Measurements from ENCODE around the gene DLEC1. TPM values are rescaled to one million over a fixed set of nuclear protein-coding genes. Genes with fewer than 3 reads are reported as not detected.

Gene DLEC1
- total and polyA plus RNA-seq, 9 of the 15 experiments (the other 6 are each of a cell fraction or from before 2014, with no cell fraction given): 0.07 to 0.08 TPM; not detected in 7

- TF ChIP-seq KLF13 (tag; IDR thresholded peaks at IDR 0.05; ENCODE audit: borderline replicate concordance, low read depth) (no peak), HMBOX1 (IDR thresholded peaks at IDR 0.05) (no peak), SRSF3 (IDR thresholded peaks at IDR 0.05; ENCODE audit: insufficient read depth, low read length) (no peak), SMARCE1 (IDR thresholded peaks at IDR 0.05) (no peak; the same call in 1 of the 2 replicates), USF2 (CRISPR knock-in tag; IDR thresholded peaks at IDR 0.05) (no peak), NR2C2 (CRISPR knock-in tag; IDR thresholded peaks at IDR 0.05) (peak; percentile 52; the same call in 1 of the 2 replicates), NR2C2 (tag; IDR thresholded peaks at IDR 0.05) (no peak), HINFP (tag; conservative IDR thresholded peaks at IDR 0.05; ENCODE audit: low read depth) (no peak), NR3C1 (CRISPR knock-in tag; IDR thresholded peaks at IDR 0.05) (no peak), ZBTB9 (CRISPR knock-in tag; IDR thresholded peaks at IDR 0.05) (peak; percentile 13; the same call in 1 of the 2 replicates), HBP1 (CRISPR knock-in tag; IDR thresholded peaks at IDR 0.05) (no peak), SMARCA5 (IDR thresholded peaks at IDR 0.05) (no peak), RBM34 (IDR thresholded peaks at IDR 0.05; ENCODE audit: borderline replicate concordance, insufficient read depth, low read length) (no peak), BRCA1 (IDR thresholded peaks at IDR 0.05) (no peak), BRCA1 (CRISPR knock-in tag; IDR thresholded peaks at IDR 0.05) (0 out of 2 replicates have a peak, but pooled peaks have one; percentile 78), POLR3G (IDR thresholded peaks at IDR 0.05; ENCODE audit: extremely low read depth, insufficient read length, insufficient replicate concordance) (no peak), ZNF551 (CRISPR knock-in tag; IDR thresholded peaks at IDR 0.05) (no peak), ARNT (IDR thresholded peaks at IDR 0.05) (no peak), RCOR1 (IDR thresholded peaks at IDR 0.05; ENCODE audit: borderline replicate concordance in 1 of 2, low read depth in 2 of 2, low read length in 2 of 2) (peak in 1 of 2 experiments; percentile 35; a peak in 1 of 4 replicates), ZNF511 (CRISPR knock-in tag; IDR thresholded peaks at IDR 0.05) (no peak; the same call in none of the 2 replicates), FIP1L1 (IDR thresholded peaks at IDR 0.05; ENCODE audit: low read depth, low read length, poor library complexity, severe bottlenecking) (peak; percentile 87)
Measured at GRCh38 chr3:38138349-38139190, 99.6 kb downstream of the DLEC1 start, which contains the start of gene MYD88 (continued).
